CD4-positive, alpha-beta T cell (primary cell): ENCODE measurements around the gene C17orf67. TPM values are rescaled to one million over a fixed set of nuclear protein-coding genes. Genes with fewer than 3 reads are reported as not detected.

Source experiments
- ATAC-seq: fragments of 200-7000 bp; cut with Tn5 transposase; one replicate; pipeline ENCODE4 v1.10.0; 2022; ENCODE audit warnings: mild to moderate bottlenecking; ENCODE audit not compliant: poor library complexity
- CTCF ChIA-PET: fragments of 350-600 bp; sonication (Branson Sonifier 250); formaldehyde crosslinking; loops from one replicate; lab custom pipeline; 2021; ENCODE audit warnings: antibody characterized with exemption, inconsistent platforms; lab: Charles Lee
- POLR2A ChIA-PET: fragments of 350-600 bp; sonication (Branson Sonifier 250); formaldehyde crosslinking; loops from one replicate; lab custom pipeline; 2021; ENCODE audit warnings: antibody characterized with exemption, inconsistent platforms; lab: Charles Lee
- DNase-seq, 14 experiments: peaks; one replicate each; pipeline ENCODE4 v3.0.0-alpha.2; 2013 to 2020; ENCODE audit warnings: mixed read lengths in 2 of 14
- H3K27ac ChIP-seq, 2 donors: one replicate each; pipeline versions ENCODE4 v1.5.1 to v1.7.0; 2013; ENCODE audit warnings: low read length in 2 of 2, low read depth in 1 of 2, mild to moderate bottlenecking in 1 of 2
- H3K27me3 ChIP-seq, 2 experiments: 1 replicate in 1 of 2; 2 replicates in 1 of 2; pipeline versions ENCODE4 v1.6.1 to v1.7.0; 2013; ENCODE audit warnings: low read length in 2 of 2, control low read depth in 1 of 2, mild to moderate bottlenecking in 1 of 2, moderate library complexity in 1 of 2; ENCODE audit not compliant: insufficient read depth in 2 of 2, control insufficient read depth in 1 of 2
- H3K36me3 ChIP-seq: one replicate; pipeline ENCODE4 v1.6.1; 2013; ENCODE audit warnings: low read length, control low read depth; ENCODE audit not compliant: insufficient read depth
- H3K4me1 ChIP-seq: one replicate; pipeline ENCODE4 v1.6.1; 2013; ENCODE audit warnings: low read length, control low read depth; ENCODE audit not compliant: insufficient read depth
- H3K4me3 ChIP-seq: one replicate; pipeline ENCODE4 v1.5.1; 2013; ENCODE audit warnings: mild to moderate bottlenecking, low read length, moderate library complexity
- H3K9me3 ChIP-seq, 2 experiments: 1 replicate in 1 of 2; 2 replicates in 1 of 2; pipeline versions ENCODE4 v1.6.1 to v1.7.0; 2013; ENCODE audit warnings: low read length in 2 of 2, mild to moderate bottlenecking in 2 of 2, control low read depth in 1 of 2, moderate library complexity in 1 of 2; ENCODE audit not compliant: control insufficient read depth in 1 of 2, insufficient read depth in 1 of 2
- H3K27ac Mint-ChIP-seq: one replicate; pipeline ENCODE4 v1.8.0; 2020; ENCODE audit warnings: mixed read lengths
- H3K27me3 Mint-ChIP-seq: one replicate; pipeline ENCODE4 v1.8.0; 2021; ENCODE audit warnings: mixed read lengths
- H3K36me3 Mint-ChIP-seq: one replicate; pipeline ENCODE4 v1.8.0; 2021; ENCODE audit warnings: low read depth, mixed read lengths
- H3K4me1 Mint-ChIP-seq: one replicate; pipeline ENCODE4 v1.8.0; 2021; ENCODE audit warnings: low read depth, mixed read lengths
- H3K4me3 Mint-ChIP-seq: one replicate; pipeline ENCODE4 v1.8.0; 2020; ENCODE audit warnings: mild to moderate bottlenecking, mixed read lengths
- H3K9me3 Mint-ChIP-seq: one replicate; pipeline ENCODE4 v1.8.0; 2020; ENCODE audit warnings: mixed read lengths
- CTCF ChIP-seq: fragments of 200-600 bp; IDR thresholded peaks from one replicate; pipeline ENCODE4 v1.8.0; 2022; ENCODE audit warnings: antibody characterized with exemption, mild to moderate bottlenecking
- intact Hi-C, 2 experiments: fragments of 100-400 bp; cut with DNase I in 1 of 2; cut with micrococcal nuclease in 1 of 2; formaldehyde crosslinking; loops; one replicate each; pipeline versions ENCODE4 v1.15.1 to v1.9.0; 2023 to 2025; cut with DNase I, micrococcal nuclease
- total RNA-seq, 174 experiments: library from RNA in 2 of 174; stranded (reverse) in 2 of 174; gene quantifications; one replicate each; pipeline ENCODE4 v1.2.3 and lab custom pipeline; 2021 to 2026

The C17orf67 gene
- total RNA-seq, 2 experiments from 2014 or later: 4.3 to 4.8 TPM

DNA sequence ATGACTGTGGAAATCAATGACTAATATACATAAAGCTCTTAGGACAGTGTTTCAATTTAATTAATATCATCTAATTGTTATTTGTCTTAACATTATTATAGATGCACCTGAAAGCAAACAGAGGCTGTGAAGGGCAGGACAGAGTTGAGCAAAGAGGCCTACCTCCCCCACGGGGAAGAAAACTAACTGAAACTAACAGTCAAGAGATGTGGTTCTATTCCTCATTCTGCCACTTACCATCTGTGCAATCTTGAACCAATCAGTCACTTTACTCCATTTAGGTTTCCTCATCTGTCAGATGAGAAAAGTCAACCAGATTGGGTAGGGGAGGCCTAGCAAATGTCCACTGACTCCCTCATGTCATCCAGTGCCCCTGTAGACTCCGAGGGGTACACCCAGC is 59.1 kb downstream of the C17orf67 start:
- Histone ChIP-seq H3K27me3 (no peaks in the 10 kb centered on the region), H3K4me1 (peaks cover 13% of the 10 kb centered on the region), H3K27ac (no peak overlapping the region), H3K9me3 (no peaks in the 10 kb centered on the region), H3K36me3 (no peaks in the 10 kb centered on the region), H3K4me3 (no peak overlapping the region)
- Mint-ChIP-seq H3K9me3 (no peaks in the 10 kb centered on the region), H3K4me3 (no peak overlapping the region), H3K27me3 (no peaks in the 10 kb centered on the region), H3K4me1 (peaks cover 17% of the 10 kb centered on the region), H3K27ac (no peak overlapping the region), H3K36me3 (no peaks in the 10 kb centered on the region)
- TF ChIP-seq CTCF: no peak
- ATAC-seq (no peak), DNase-seq (no peak)
- intact Hi-C loops: no loop called here
- ChIA-PET CTCF (no interaction called here), POLR2A (no interaction called here)

- no peaks in the 10 kb centered on the region for H3K27me3 Mint-ChIP-seq
- no peak overlapping the region for H3K4me3 Mint-ChIP-seq
- H3K27ac ChIP-seq: no peak overlapping the region
- TF ChIP-seq CTCF: no peak
- no peaks in the 10 kb centered on the region for H3K36me3 Mint-ChIP-seq
- intact Hi-C loops: no loop called here
- ChIA-PET CTCF (interaction anchor here (0.8 kb wide), 1 partner anchor 98 kb away, joined by 3 read pairs; no protein-coding TSS in a partner anchor), POLR2A (no interaction called here)
- H3K9me3 ChIP-seq: no peaks in the 10 kb centered on the region
- no peaks in the 10 kb centered on the region for H3K9me3 Mint-ChIP-seq
- DNase-seq (no peak), ATAC-seq (no peak)
- no peak overlapping the region for H3K4me3 ChIP-seq
- H3K4me1 Mint-ChIP-seq: peaks cover 2% of the 10 kb centered on the region
- H3K36me3 ChIP-seq: no peaks in the 10 kb centered on the region
- H3K27me3 ChIP-seq: no peaks in the 10 kb centered on the region
- no peaks in the 10 kb centered on the region for H3K4me1 ChIP-seq
- no peak overlapping the region for H3K27ac Mint-ChIP-seq
These were observed 60.6 kb downstream of the C17orf67 start for GRCh38 chr17:56773124-56773523.

- no peaks in the 10 kb centered on the region for H3K4me1 Mint-ChIP-seq
- CTCF ChIA-PET: interaction anchor here (1.1 kb wide), 1 partner anchor 23 kb away, joined by 3 read pairs; no protein-coding TSS in a partner anchor
- no peak overlapping the region for H3K27ac Mint-ChIP-seq
- TF ChIP-seq CTCF: no peak
- DNase-seq (no peak), ATAC-seq (no peak)
- no peaks in the 10 kb centered on the region for H3K27me3 ChIP-seq
- no peaks in the 10 kb centered on the region for H3K4me1 ChIP-seq
- no peaks in the 10 kb centered on the region for H3K36me3 ChIP-seq
- no peak overlapping the region for H3K4me3 ChIP-seq
- H3K9me3 ChIP-seq: no peaks in the 10 kb centered on the region
- no peak overlapping the region for H3K4me3 Mint-ChIP-seq
- no peak overlapping the region for H3K27ac ChIP-seq
- no peaks in the 10 kb centered on the region for H3K36me3 Mint-ChIP-seq
- intact Hi-C loops: no loop called here
- no peaks in the 10 kb centered on the region for H3K9me3 Mint-ChIP-seq
- H3K27me3 Mint-ChIP-seq: no peaks in the 10 kb centered on the region
- POLR2A ChIA-PET: no interaction called here
These were observed 61.3 kb downstream of the C17orf67 start for GRCh38 chr17:56772442-56772841.
